Immature natural killer cell (primary cell): ENCODE data around the gene VHLL. TPM values are rescaled to one million over a fixed set of nuclear protein-coding genes. Genes with fewer than 3 reads are reported as not detected.

Source experiments
- DNase-seq, 3 donors: peaks; one replicate each; pipeline ENCODE4 v3.0.0; 2022; ENCODE audit warnings: mixed read lengths in 1 of 3
- H3K27ac Mint-ChIP-seq, 6 donors: one replicate each; pipeline ENCODE4 v1.8.0; 2020; ENCODE audit warnings: mixed read lengths in 6 of 6, mild to moderate bottlenecking in 5 of 6, inconsistent platforms in 4 of 6, moderate library complexity in 3 of 6
- H3K27me3 Mint-ChIP-seq, 3 donors: one replicate each; pipeline ENCODE4 v1.8.0; 2020 to 2021; ENCODE audit warnings: low read depth in 3 of 3, mild to moderate bottlenecking in 3 of 3, mixed read lengths in 3 of 3, moderate library complexity in 3 of 3, inconsistent platforms in 1 of 3
- H3K36me3 Mint-ChIP-seq, 3 donors: one replicate each; pipeline ENCODE4 v1.8.0; 2020; ENCODE audit warnings: mixed read lengths in 3 of 3, inconsistent platforms in 2 of 3, mild to moderate bottlenecking in 2 of 3
- H3K4me1 Mint-ChIP-seq, 2 donors: one replicate each; pipeline ENCODE4 v1.8.0; 2020; ENCODE audit warnings: inconsistent platforms in 2 of 2, mild to moderate bottlenecking in 2 of 2, mixed read lengths in 2 of 2, moderate library complexity in 1 of 2
- H3K4me3 Mint-ChIP-seq, 5 donors: one replicate each; pipeline ENCODE4 v1.8.0; 2020; ENCODE audit warnings: mild to moderate bottlenecking in 5 of 5, mixed read lengths in 5 of 5, inconsistent platforms in 3 of 5, moderate library complexity in 3 of 5
- H3K9me3 Mint-ChIP-seq, 6 donors: one replicate each; pipeline ENCODE4 v1.8.0; 2020; ENCODE audit warnings: mild to moderate bottlenecking in 6 of 6, mixed read lengths in 6 of 6, inconsistent platforms in 4 of 6, moderate library complexity in 3 of 6
- polyA plus RNA-seq, 3 donors: library from polyadenylated mRNA; unstranded; fragments of 300-500 nt; fragmentation: Illumina TruSeq; gene quantifications; one replicate each; pipeline ENCODE4 v1.2.3, GENCODE V29; 2021

VHLL gene
- polyA plus RNA-seq, 3 donors from 2014 or later, result not detected

DNA sequence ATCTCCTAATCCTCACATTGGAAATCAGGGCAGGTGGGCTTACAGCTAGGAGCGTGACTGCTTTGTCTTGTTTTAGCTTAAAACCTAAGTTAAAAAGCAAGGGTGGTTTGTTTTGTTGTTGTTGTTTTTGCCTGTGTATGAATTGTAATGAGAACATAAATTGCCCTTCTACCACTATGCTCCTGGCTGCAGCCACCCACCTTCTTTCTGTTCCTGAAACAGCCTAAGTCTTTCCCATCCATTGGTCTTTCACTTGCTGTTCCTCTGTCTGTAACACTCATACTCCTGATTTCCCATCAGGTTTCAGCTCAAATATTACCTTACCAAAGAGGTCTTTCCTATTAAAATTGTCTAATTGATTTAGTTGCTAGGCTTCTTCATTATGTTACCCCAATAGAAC, 15.6 kb downstream of the VHLL start:
- peak overlapping the region; percentile 95 to 99 (median 95) for H3K4me3 Mint-ChIP-seq
- no peak for DNase-seq
- no peaks in the 10 kb centered on the region for H3K9me3 Mint-ChIP-seq

DNA sequence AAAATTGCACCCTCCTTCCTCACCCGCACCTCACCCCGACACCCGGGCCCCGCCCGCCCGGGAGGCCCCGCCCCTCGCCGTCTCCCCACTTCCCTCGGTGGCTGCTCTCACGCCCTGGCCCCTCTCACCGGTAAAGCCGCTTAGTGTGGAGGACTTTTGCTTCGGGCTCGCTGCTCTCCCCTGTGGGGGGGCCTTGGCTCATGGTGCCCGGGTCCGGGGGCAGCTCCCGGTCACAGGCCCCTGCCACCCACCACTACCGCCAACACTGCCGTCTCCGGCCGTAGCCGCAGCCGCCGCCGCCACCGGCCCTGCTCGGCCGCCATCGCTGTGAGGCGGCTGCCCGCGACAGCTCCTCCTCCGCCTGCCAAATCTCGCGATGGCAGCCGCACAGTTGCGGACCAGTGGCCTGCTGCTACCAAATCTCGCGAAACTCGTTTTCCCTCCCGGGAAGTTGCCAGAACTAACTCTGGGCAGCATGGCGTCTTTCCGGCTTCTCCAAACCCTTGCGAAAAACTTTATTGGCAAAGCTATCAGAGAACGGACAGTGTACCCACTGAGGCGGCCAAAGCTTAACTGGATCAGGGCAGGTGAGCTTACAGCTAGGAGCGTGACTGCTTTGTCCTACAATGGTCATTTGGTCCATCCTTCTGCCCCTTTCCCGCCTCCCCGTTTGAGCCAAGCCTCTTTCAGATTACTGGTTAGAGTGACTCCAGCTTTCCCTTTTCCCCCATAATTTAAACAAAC, 16.5 kb downstream of the VHLL start, which contains the start of gene SMG5:
Gene SMG5 (minus strand): TSS at position 347 of the 744 bp plus-strand sequence. CDS start 145 bp downstream, at position 202.
- peak; percentile 96 to 97 (median 97) for DNase-seq
- Mint-ChIP-seq H3K4me3 (peak within 1 kb of the TSS; percentile 95 to 99 (median 95)), H3K36me3 (peaks cover 7 to 11% (median 7%) of the 10 kb centered on the region in 3 donors), H3K27ac (peak within 1 kb of the TSS; percentile 89 to 98 (median 93)), H3K9me3 (no peaks in the 10 kb centered on the region), H3K27me3 (peaks cover 4 to 10% (median 6%) of the 10 kb centered on the region in 3 donors), H3K4me1 (peaks cover 29 to 48% of the 10 kb centered on the region in 2 donors)

More for the DNA sequence above, 15.6 kb downstream of the VHLL start:
- H3K27ac Mint-ChIP-seq, result peak overlapping the region; percentile 89 to 98 (median 93)
- peaks cover 0 to 2% (median under 1%) of the 10 kb centered on the region in 3 donors for H3K36me3 Mint-ChIP-seq
- peaks cover 4 to 10% (median 6%) of the 10 kb centered on the region in 3 donors for H3K27me3 Mint-ChIP-seq
- peaks cover 29 to 48% of the 10 kb centered on the region in 2 donors for H3K4me1 Mint-ChIP-seq

DNA sequence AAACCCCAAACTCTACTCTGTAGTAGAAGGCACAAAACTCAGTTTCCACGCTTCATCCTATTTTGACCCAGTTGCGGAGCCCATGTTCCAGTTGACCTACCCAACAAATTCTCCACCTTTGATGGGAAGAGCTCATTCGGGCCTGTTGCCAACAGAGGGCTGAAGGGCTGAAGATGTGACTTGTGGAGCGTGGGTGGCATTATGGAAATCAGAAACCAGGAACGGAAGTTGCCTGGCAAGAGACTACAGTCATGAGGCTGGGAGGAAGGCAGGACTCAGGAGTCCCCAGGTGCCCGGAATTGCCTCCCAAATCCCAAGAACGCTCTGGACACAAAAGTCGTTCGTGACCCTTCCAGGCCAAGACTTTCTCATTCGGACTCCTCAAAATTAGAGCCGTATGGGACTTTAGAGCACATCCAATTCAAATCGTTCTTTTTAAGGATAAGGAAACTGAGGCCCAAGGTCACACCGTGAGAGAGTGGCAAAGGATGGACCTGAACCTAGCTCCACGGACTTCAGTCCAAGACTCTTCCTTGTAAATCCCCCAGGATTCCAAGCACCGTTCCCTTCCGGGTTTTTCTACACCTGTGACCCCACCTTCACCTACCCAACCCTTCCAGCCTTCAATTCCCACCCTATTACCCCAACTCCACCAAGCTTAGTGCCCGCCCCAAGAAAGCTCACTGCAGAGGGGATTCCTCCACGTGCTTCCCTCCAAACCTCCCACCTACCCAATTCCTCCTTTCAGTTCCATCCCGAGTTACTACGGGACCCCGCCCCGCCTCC, 17.2 kb downstream of the VHLL start:
- no peak for DNase-seq
- peaks cover 8 to 14% (median 12%) of the 10 kb centered on the region in 3 donors for H3K36me3 Mint-ChIP-seq
- peaks cover 4 to 10% (median 6%) of the 10 kb centered on the region in 3 donors for H3K27me3 Mint-ChIP-seq
- peak overlapping the region; percentile 95 to 99 (median 95) for H3K4me3 Mint-ChIP-seq
- peak overlapping the region; percentile 68 to 98 (median 91) for H3K27ac Mint-ChIP-seq
- no peaks in the 10 kb centered on the region for H3K9me3 Mint-ChIP-seq
- peaks cover 29 to 48% of the 10 kb centered on the region in 2 donors for H3K4me1 Mint-ChIP-seq

DNA sequence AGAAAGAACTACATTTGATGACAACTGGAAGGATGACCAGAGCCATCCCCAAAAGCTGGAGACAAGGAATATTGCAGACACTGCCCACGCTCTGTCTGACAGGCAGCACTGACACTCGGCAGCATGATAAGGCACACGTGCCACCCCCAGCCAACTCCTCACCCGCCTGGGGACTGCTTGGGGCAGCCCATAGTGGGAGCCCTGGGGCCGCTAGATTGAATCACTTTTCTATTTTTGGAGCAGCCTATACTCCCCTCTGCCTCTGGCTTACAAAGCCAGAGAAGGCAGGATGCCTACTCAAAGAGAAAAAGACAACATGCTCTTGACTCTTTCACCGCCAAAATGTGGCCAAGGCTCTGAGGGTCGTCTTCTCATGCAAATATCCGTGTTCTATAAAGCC, 17.8 kb downstream of the VHLL start:
- Mint-ChIP-seq H3K27me3 (peaks cover 4 to 10% (median 6%) of the 10 kb centered on the region in 3 donors), H3K4me3 (peak overlapping the region; percentile 95 to 99 (median 95)), H3K9me3 (no peaks in the 10 kb centered on the region), H3K27ac (peak overlapping the region; percentile 68 to 98 (median 91)), H3K36me3 (peaks cover 8 to 17% (median 12%) of the 10 kb centered on the region in 3 donors), H3K4me1 (peaks cover 29 to 48% of the 10 kb centered on the region in 2 donors)
- peak in 1 of 3 donors; percentile 12 for DNase-seq

DNA sequence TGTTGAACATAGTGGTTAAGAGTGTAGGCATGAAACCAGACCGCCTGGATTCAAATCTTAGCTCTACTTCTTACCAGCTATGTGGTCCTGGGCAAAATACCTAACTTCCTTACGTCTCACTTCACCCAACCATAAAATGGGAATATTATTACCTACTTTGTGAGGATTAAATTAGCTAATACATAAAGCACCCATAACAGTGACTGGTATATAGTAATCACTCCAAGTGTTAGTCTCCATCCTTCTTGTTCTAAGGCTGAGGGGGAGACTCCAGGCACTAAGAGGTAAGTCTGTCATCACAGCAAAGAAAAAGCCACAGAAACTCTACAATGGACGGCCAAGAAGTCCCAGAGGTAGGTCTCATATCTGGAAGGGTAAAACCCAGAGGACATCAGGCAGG, 19.3 kb downstream of the VHLL start:
- H3K36me3 Mint-ChIP-seq, result peaks cover 8 to 20% (median 13%) of the 10 kb centered on the region in 3 donors
- peak overlapping the region in 3 of 5 donors; percentile 1 to 53 (median 52) for H3K4me3 Mint-ChIP-seq
- H3K9me3 Mint-ChIP-seq, result no peaks in the 10 kb centered on the region
- no peak for DNase-seq
- peak overlapping the region in 3 of 6 donors; percentile 11 to 47 (median 46) for H3K27ac Mint-ChIP-seq
- peaks cover 29 to 48% of the 10 kb centered on the region in 2 donors for H3K4me1 Mint-ChIP-seq
- peaks cover 4 to 10% (median 5%) of the 10 kb centered on the region in 3 donors for H3K27me3 Mint-ChIP-seq

DNA sequence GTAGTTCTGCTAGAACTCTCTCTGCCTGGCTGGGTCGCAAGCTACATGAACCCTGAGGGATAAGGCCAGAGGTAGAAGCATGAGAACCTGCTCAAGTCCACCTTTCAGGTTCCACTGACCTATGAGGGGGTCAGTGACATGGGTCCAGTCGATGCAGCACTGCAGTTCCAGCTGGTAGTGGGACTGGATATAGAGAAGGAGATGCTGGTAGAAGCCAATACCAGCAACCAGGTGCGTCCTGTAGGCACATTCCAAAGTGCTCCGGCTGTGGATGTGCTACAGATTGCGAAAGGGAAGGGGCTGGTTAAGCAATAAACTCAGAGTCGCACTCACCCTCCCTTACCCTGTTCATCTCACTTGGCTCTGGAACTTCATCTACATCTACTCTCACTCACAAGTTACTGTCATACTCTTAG, 22.1 kb downstream of the VHLL start:
- Mint-ChIP-seq H3K27me3 (peaks cover 0 to 5% (median 0%) of the 10 kb centered on the region in 3 donors), H3K9me3 (no peaks in the 10 kb centered on the region), H3K4me1 (peaks cover 12 to 23% of the 10 kb centered on the region in 2 donors), H3K4me3 (no peak overlapping the region), H3K27ac (peak overlapping the region in 1 of 6 donors; percentile 17), H3K36me3 (peaks cover 21 to 44% (median 33%) of the 10 kb centered on the region in 3 donors)
- no peak for DNase-seq

DNA sequence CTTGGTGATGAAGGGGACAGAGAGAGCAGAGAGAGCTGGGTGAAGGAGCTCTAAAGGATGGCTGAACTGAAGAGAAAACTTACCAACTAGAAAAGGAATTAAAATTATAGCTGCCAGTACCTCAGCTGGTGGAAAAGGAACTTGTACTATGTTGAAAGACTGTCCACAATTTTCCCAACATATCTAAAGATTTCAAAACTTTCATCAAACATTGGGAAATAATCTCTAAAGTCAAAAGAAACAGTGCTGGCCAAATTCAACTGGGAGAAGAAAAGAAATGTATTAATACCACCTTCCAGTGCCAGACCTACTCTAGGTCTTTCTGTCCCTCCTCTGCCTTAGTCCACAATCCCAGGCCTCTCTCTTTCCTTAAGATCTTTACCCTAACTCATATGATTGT, 22.6 kb downstream of the VHLL start:
- Mint-ChIP-seq H3K4me1 (peaks cover 8 to 19% of the 10 kb centered on the region in 2 donors), H3K36me3 (peaks cover 21 to 47% (median 35%) of the 10 kb centered on the region in 3 donors), H3K4me3 (no peak overlapping the region), H3K9me3 (no peaks in the 10 kb centered on the region), H3K27ac (peak overlapping the region in 1 of 6 donors; percentile 6), H3K27me3 (peaks cover 0 to 2% (median 0%) of the 10 kb centered on the region in 3 donors)
- no peak for DNase-seq

DNA sequence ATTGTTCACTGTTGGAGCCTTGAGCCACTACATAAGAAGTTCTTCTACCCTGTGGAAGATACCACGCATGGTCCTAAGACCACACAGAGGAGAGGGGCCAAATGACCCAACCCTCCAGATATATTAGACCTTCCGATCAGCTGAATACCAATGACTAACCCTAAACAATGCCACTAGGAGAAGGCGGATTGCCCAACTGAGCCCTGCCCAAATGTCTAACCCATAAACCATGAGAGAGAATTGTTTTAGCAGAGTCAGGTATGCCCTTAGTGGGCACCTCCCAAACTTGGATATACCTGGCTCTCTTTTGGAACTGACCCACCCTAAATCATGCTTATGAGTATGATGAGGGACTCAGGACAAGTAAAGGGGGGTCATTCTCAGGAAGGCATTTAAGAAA, 28.8 kb downstream of the VHLL start:
- Mint-ChIP-seq H3K36me3 (peaks cover 22 to 68% (median 55%) of the 10 kb centered on the region in 3 donors), H3K4me1 (no peaks in the 10 kb centered on the region), H3K27ac (no peak overlapping the region)

DNA sequence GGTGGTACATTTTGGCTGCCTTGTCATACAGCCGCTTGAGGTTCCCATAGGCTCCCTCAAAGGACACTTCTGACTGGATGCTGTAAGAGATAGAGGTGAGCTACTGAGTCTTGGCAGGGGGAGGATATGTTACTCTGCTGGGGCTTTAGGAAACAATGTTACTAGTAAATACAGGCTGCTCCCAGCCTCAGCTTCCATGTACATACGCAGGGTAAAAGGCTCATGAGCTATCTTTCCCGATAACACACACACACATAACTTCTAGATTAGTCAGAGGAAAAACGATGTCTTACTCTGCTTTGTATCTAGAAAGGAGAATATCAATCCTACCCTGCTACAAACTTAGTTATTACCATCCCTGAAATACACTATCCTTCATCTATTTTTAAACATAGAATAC, 30.8 kb downstream of the VHLL start:
- Mint-ChIP-seq H3K4me1 (peaks cover 0 to 2% of the 10 kb centered on the region in 2 donors), H3K9me3 (no peaks in the 10 kb centered on the region), H3K4me3 (no peak overlapping the region), H3K27me3 (peaks cover 0 to 4% (median 4%) of the 10 kb centered on the region in 3 donors), H3K27ac (no peak overlapping the region), H3K36me3 (peaks cover 26 to 64% (median 50%) of the 10 kb centered on the region in 3 donors)
- DNase-seq, result no peak

More for the DNA sequence above, 28.8 kb downstream of the VHLL start:
- Mint-ChIP-seq H3K9me3 (no peaks in the 10 kb centered on the region), H3K27me3 (peaks cover 0 to 4% (median 3%) of the 10 kb centered on the region in 3 donors), H3K4me3 (no peak overlapping the region)
- no peak for DNase-seq

DNA sequence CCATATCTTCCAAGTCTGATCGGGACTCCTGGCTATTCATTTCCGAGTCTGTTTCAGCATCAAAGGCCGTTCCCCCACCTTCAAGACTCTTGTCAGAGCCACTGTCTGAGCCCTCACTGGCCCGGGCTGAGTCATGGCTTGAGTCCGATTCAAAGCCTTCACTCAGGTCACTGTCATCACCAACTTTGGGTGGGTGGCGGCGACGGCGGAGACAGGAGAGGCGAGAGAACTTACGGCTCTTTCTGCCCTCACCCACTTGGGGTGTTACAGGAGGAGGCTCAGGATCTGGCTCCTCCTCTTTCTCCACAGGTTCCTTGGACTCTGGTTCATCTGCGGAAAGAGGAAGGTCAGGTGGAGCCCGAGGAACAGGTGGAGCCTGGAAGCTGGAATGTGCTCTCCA, 33.1 kb downstream of the VHLL start:
- no peak overlapping the region for H3K4me3 Mint-ChIP-seq
- peaks cover 27 to 62% (median 45%) of the 10 kb centered on the region in 3 donors for H3K36me3 Mint-ChIP-seq
- peaks cover 0 to 2% of the 10 kb centered on the region in 2 donors for H3K4me1 Mint-ChIP-seq
- no peak for DNase-seq
- H3K9me3 Mint-ChIP-seq, result no peaks in the 10 kb centered on the region
- H3K27ac Mint-ChIP-seq, result peak overlapping the region in 1 of 6 donors; percentile 24
- H3K27me3 Mint-ChIP-seq, result peaks cover 0 to 5% (median 5%) of the 10 kb centered on the region in 3 donors

DNA sequence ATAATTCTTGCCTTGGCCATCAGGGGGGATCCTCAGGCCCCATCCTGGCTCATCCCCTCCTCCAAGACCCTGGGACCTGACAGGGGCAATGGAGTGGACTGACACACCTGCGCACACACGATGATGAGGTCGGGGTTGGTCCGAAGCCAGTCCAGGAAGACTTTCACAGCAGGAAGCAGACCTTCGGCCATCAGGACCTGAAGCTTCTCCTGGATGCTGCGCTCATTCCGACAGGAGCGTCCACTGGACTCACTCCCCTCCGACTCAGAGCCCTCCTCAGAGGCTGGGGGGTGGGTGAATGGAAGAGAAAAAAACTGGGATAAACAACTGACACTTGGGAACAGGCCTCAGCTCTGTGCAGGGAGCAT, 35.8 kb downstream of the VHLL start:
- H3K36me3 Mint-ChIP-seq, result peaks cover 27 to 65% (median 49%) of the 10 kb centered on the region in 3 donors
- no peak overlapping the region for H3K27ac Mint-ChIP-seq
- no peak overlapping the region for H3K4me3 Mint-ChIP-seq
- H3K4me1 Mint-ChIP-seq, result peaks cover 2% of the 10 kb centered on the region in 2 donors
- DNase-seq, result no peak
- peaks cover 3 to 5% (median 3%) of the 10 kb centered on the region in 3 donors for H3K27me3 Mint-ChIP-seq
- H3K9me3 Mint-ChIP-seq, result no peaks in the 10 kb centered on the region

DNA sequence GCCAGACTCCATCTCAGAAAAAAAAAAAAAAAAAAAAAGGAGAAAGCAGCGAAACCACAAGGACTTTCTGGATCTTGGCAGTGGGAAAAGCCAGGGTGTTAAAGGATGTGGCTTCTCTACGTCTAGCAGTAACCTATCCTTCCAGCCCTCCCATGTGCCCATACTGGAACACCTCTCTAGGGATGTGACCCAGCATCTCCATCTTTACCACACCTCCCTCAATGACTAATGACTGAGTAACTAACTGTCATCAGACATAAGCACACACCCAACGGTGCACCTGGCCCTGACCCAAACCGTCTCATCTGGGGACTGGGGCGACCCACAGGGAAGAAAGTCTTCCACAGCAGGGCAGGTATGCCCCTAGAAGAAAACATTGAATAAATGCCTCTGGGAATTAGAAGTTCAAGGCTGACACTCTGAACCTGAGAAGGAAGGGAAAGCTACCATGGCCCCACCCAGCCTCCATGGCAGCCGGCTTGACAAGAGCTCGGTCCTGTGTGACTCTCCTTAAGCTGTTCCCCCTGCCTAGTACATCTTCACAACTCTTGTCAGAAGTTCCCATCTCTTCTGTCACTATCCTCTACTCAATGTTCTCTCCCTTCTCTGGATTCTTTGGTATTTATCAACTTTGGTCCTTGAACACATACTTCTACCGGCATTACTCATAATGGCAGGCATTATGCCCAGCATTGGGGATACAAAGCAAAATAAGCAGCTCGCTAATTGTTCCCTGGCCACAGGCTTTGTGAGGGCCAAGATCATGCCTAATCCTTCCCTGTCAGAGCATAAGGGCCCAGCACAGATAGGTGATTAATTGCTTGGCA, 36.4 kb downstream of the VHLL start:
- H3K9me3 Mint-ChIP-seq, result no peaks in the 10 kb centered on the region
- peaks cover 2 to 8% of the 10 kb centered on the region in 2 donors for H3K4me1 Mint-ChIP-seq
- no peak for DNase-seq
- H3K27me3 Mint-ChIP-seq, result peaks cover 3 to 5% (median 3%) of the 10 kb centered on the region in 3 donors
- peak overlapping the region in 1 of 6 donors; percentile 60 for H3K27ac Mint-ChIP-seq
- no peak overlapping the region for H3K4me3 Mint-ChIP-seq
- peaks cover 27 to 62% (median 50%) of the 10 kb centered on the region in 3 donors for H3K36me3 Mint-ChIP-seq

DNA sequence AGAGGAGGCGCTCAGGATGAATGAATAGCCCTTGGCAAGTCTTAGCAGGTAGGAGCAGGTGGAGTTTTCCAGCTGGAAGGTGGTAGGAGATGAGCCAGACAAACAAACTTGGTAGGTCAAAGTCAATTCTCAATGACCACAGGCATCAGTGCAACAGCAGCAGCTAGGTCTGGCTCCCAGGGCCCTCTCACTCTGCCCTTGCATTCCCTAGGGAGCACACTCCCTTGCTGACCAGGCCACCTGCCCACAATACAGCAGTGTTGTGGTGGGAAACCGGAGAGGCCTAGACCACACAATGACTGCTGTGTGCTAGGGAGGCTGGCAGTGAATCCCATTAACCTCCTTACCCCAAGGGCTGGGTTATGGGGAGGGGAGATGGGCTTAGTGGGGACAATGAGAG, 38.2 kb downstream of the VHLL start:
- Mint-ChIP-seq H3K36me3 (peaks cover 26 to 60% (median 36%) of the 10 kb centered on the region in 3 donors), H3K9me3 (no peaks in the 10 kb centered on the region), H3K27me3 (peaks cover 2 to 3% (median 3%) of the 10 kb centered on the region in 3 donors), H3K4me3 (no peak overlapping the region), H3K27ac (peak overlapping the region in 1 of 6 donors; percentile 38), H3K4me1 (peaks cover 2 to 13% of the 10 kb centered on the region in 2 donors)
- no peak for DNase-seq
